ENCODE measurements around the gene AQP2.
A peak's percentile ranks its signal among the peaks of the same experiment; 100 is the strongest.

Gene AQP2

DNA sequence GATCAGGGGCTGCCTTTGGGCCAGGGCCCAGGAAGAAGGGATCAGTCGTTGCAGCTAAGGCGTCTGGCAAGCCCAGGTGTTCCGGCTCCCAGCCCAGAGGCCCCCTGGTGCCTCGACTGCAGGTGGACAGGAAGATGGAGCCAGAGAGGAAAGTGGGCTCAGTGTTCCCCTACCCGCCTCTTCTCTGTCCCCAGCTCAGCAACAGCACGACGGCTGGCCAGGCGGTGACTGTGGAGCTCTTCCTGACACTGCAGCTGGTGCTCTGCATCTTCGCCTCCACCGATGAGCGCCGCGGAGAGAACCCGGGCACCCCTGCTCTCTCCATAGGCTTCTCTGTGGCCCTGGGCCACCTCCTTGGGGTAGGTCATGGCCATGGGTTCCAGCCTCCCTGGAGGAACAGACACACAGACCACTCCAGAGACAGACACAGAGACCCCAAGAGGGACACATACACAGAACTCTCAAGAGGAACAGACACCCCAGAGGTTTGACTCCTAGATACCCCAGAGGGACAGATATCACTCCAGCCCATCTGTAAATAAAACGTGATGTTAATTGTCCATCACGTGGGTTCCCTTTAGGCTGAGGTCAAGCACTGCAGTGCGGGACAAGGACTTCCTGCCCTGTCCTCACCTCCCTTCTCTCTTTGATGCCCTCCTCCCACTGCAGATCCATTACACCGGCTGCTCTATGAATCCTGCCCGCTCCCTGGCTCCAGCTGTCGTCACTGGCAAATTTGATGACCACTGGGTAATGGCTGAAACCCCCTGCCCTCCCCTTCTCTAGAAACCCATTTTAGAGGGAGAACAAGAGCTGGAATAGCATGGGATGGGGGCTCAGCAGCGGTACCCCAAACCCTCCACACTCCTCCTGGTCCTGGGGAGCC is 3.7 kb downstream of the AQP2 start:
- Histone ChIP-seq H3K9me3 (ENCODE audit: insufficient read depth, low read depth, low read length) (peaks cover 2% of the 10 kb centered on the region), H3K79me1 (ENCODE audit: low read length) (no peaks in the 10 kb centered on the region), H3K14ac (ENCODE audit: low read length) (no peak overlapping the region), H2BK12ac (ENCODE audit: low read length) (no peak overlapping the region), H3K4me1 (ENCODE audit: control insufficient read depth in 1 of 2, insufficient read depth in 2 of 2, low read length in 2 of 2) (no peaks in the 10 kb centered on the region), H3K36me3 (ENCODE audit: control insufficient read depth in 1 of 2, insufficient read depth in 2 of 2, low read length in 2 of 2) (no peaks in the 10 kb centered on the region), H3K4ac (ENCODE audit: low read depth, low read length) (no peak overlapping the region), H3K18ac (ENCODE audit: low read length) (no peak overlapping the region), H3K27me3 (ENCODE audit: insufficient read depth, low read length) (peaks cover 33% of the 10 kb centered on the region), H3K27ac (ENCODE audit: low read depth, low read length) (no peak overlapping the region), H3K23ac (ENCODE audit: low read length) (no peak overlapping the region), H3K9ac (ENCODE audit: low read length) (no peak overlapping the region), H3K4me2 (ENCODE audit: low read length) (no peak overlapping the region), H2BK5ac (ENCODE audit: low read depth, low read length, poor library complexity) (no peak overlapping the region), H4K12ac (ENCODE audit: low read depth, low read length) (no peak overlapping the region), H2AFZ (ENCODE audit: insufficient read depth, low read length, poor library complexity) (no peak overlapping the region), H4K91ac (ENCODE audit: low read depth, low read length) (no peak overlapping the region), H4K8ac (ENCODE audit: low read depth, low read length) (no peak overlapping the region), H2AK5ac (ENCODE audit: low read length) (no peak overlapping the region), H2BK120ac (ENCODE audit: insufficient read depth, low read length, poor library complexity) (no peak overlapping the region), H3K79me2 (ENCODE audit: control insufficient read depth, insufficient read depth, low read length, poor library complexity) (no peaks in the 10 kb centered on the region), H3K4me3 (ENCODE audit: low read depth, low read length) (peak overlapping the region; percentile 3)
- no CpG with 5 or more reads among the region's 21 CpGs for WGBS (ENCODE audit: extremely low coverage, insufficient coverage, insufficient read length)
- DNase-seq, result no peak

DNA sequence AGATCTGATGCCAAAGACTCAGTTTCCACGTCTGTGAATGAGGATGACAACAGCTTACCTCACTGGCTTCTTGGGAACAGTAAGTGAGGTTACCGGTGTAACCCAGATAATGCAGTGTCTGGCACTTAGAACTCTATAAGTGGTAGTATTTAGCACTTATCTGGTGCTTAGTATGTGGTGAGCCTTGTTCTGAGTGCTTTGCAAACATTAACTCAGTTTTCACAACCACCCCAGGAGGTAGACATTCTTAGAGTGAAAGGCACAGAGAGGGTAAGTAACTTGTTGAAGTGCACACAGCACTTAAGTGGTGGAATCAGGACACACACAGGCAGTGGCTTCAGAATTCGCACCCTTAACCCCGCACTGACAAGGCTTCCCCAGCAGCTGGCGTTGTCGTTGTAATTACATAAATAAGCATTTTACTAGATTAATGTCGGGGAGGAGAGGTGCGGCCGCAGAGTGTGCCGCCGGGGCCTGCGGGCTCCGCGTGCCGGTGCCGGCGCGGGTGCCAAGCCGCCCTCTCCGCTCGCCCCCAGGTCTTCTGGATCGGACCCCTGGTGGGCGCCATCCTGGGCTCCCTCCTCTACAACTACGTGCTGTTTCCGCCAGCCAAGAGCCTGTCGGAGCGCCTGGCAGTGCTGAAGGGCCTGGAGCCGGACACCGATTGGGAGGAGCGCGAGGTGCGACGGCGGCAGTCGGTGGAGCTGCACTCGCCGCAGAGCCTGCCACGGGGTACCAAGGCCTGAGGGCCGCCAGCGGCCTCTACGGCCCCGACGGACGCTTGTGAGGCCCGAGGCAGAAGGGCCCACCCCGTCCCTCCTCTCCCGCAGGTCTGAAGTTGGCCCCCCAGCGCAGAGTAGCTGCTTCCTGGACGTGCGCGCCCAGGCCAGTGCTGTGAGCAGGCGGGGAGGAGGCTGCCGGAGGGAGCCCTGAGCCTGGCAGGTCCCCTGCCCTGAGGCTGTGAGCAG is 4.6 kb downstream of the AQP2 start:
- Histone ChIP-seq H4K91ac (ENCODE audit: low read depth, low read length) (no peak overlapping the region), H3K4me3 (ENCODE audit: low read depth, low read length) (no peak overlapping the region), H2BK12ac (ENCODE audit: low read length) (no peak overlapping the region), H3K9ac (ENCODE audit: low read length) (no peak overlapping the region), H2AFZ (ENCODE audit: insufficient read depth, low read length, poor library complexity) (no peak overlapping the region), H3K4ac (ENCODE audit: low read depth, low read length) (no peak overlapping the region), H3K27me3 (ENCODE audit: insufficient read depth, low read length) (peaks cover 41% of the 10 kb centered on the region), H3K4me1 (ENCODE audit: control insufficient read depth in 1 of 2, insufficient read depth in 2 of 2, low read length in 2 of 2) (no peaks in the 10 kb centered on the region), H3K79me2 (ENCODE audit: control insufficient read depth, insufficient read depth, low read length, poor library complexity) (no peaks in the 10 kb centered on the region), H2AK5ac (ENCODE audit: low read length) (no peak overlapping the region), H2BK120ac (ENCODE audit: insufficient read depth, low read length, poor library complexity) (no peak overlapping the region), H3K18ac (ENCODE audit: low read length) (no peak overlapping the region), H3K27ac (ENCODE audit: low read depth, low read length) (no peak overlapping the region), H2BK5ac (ENCODE audit: low read depth, low read length, poor library complexity) (no peak overlapping the region), H3K36me3 (ENCODE audit: control insufficient read depth in 1 of 2, insufficient read depth in 2 of 2, low read length in 2 of 2) (no peaks in the 10 kb centered on the region), H3K4me2 (ENCODE audit: low read length) (no peak overlapping the region), H3K23ac (ENCODE audit: low read length) (no peak overlapping the region), H3K9me3 (ENCODE audit: insufficient read depth, low read depth, low read length) (peaks cover 2% of the 10 kb centered on the region), H3K14ac (ENCODE audit: low read length) (no peak overlapping the region), H4K12ac (ENCODE audit: low read depth, low read length) (no peak overlapping the region), H4K8ac (ENCODE audit: low read depth, low read length) (no peak overlapping the region), H3K79me1 (ENCODE audit: low read length) (no peaks in the 10 kb centered on the region)
- DNase-seq, result no peak
- WGBS (ENCODE audit: extremely low coverage, insufficient coverage, insufficient read length), result no CpG with 5 or more reads among the region's 53 CpGs

DNA sequence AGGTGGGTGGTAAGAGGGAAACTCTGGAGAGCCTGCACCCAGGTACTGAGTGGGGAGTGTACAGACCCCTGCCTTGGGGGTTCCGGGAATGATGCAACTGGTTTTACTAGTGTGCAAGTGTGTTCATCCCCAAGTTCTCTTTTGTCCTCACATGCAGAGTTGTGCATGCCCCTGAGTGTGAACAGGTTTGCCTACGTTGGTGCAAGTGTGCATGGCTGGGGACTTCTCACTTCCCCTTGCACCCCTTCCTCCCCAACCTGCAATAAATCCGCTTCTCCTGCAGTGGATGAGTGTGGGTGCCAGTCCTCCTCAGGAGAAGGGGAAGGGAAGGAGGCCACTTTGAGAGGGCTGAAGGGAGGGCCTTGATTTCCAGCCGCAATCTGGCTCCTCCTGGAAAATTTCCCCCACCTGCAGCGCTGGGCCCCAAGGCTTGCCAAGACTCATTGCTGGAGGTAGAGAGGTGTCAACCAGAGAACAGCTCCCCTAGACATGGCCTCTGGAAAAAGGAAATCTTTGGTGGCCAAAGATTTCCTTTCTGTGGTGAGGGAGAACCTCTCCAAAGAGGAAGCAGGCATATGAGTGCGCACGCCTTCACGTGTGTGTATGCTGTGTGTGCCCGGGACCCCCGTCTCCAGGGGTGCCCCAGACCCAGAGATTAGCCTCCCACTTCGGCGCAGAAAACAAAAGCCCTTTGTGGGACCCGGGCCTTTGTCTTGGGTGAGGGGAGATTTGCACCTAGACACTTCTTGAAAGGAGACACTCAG is 5.5 kb downstream of the AQP2 start:
- Histone ChIP-seq H2BK5ac (ENCODE audit: low read depth, low read length, poor library complexity) (no peak overlapping the region), H2BK12ac (ENCODE audit: low read length) (no peak overlapping the region)
- no CpG with 5 or more reads among the region's 13 CpGs for WGBS (ENCODE audit: extremely low coverage, insufficient coverage, insufficient read length)

More for the DNA sequence above, 5.5 kb downstream of the AQP2 start:
- no peak overlapping the region for H3K4me3 ChIP-seq (ENCODE audit: low read depth, low read length)
- no peak overlapping the region for H3K18ac ChIP-seq (ENCODE audit: low read length)
- no peak overlapping the region for H4K12ac ChIP-seq (ENCODE audit: low read depth, low read length)
- H4K8ac ChIP-seq (ENCODE audit: low read depth, low read length), result no peak overlapping the region
- no peaks in the 10 kb centered on the region for H3K4me1 ChIP-seq (ENCODE audit: control insufficient read depth in 1 of 2, insufficient read depth in 2 of 2, low read length in 2 of 2)
- H3K79me1 ChIP-seq (ENCODE audit: low read length), result no peaks in the 10 kb centered on the region
- no peak overlapping the region for H2BK120ac ChIP-seq (ENCODE audit: insufficient read depth, low read length, poor library complexity)
- H3K27me3 ChIP-seq (ENCODE audit: insufficient read depth, low read length), result peaks cover 51% of the 10 kb centered on the region
- no peak for DNase-seq
- H2AFZ ChIP-seq (ENCODE audit: insufficient read depth, low read length, poor library complexity), result no peak overlapping the region
- no peak overlapping the region for H3K4ac ChIP-seq (ENCODE audit: low read depth, low read length)
- H2AK5ac ChIP-seq (ENCODE audit: low read length), result no peak overlapping the region
- H3K27ac ChIP-seq (ENCODE audit: low read depth, low read length), result no peak overlapping the region
- H4K91ac ChIP-seq (ENCODE audit: low read depth, low read length), result no peak overlapping the region
- H3K36me3 ChIP-seq (ENCODE audit: control insufficient read depth in 1 of 2, insufficient read depth in 2 of 2, low read length in 2 of 2), result no peaks in the 10 kb centered on the region
- no peak overlapping the region for H3K9ac ChIP-seq (ENCODE audit: low read length)
- no peak overlapping the region for H3K4me2 ChIP-seq (ENCODE audit: low read length)
- peaks cover 2% of the 10 kb centered on the region for H3K9me3 ChIP-seq (ENCODE audit: insufficient read depth, low read depth, low read length)
- no peaks in the 10 kb centered on the region for H3K79me2 ChIP-seq (ENCODE audit: control insufficient read depth, insufficient read depth, low read length, poor library complexity)
- no peak overlapping the region for H3K23ac ChIP-seq (ENCODE audit: low read length)
- H3K14ac ChIP-seq (ENCODE audit: low read length), result no peak overlapping the region

Data from trophoblast cell (in vitro differentiated cells and primary cell).